GM21619 (cell line): ENCODE results near the gene SYCP2L.
"Not testable (repeated sequence)": the region's sequence is repeated elsewhere in the genome, so short reads cannot be mapped to it uniquely, and the experiment has no call there.

ENCODE experiments used
- ATAC-seq: cut with Tn5 transposase; IDR thresholded peaks from one replicate; pipeline ENCODE4 v1.9.1; 2021; ENCODE audit not compliant: unreplicated experiment

Gene SYCP2L

GRCh38 chr6:10886691-10887502 lies at the start of gene SYCP2L:
Gene SYCP2L (plus strand): TSS chr6:10887052. CDS start chr6:10887127, 75 bp downstream.
- ATAC-seq, result peak; percentile 34

GRCh38 chr6:10837622-10837994 lies 49.2 kb upstream of the SYCP2L start:
- no peak for ATAC-seq

DNA sequence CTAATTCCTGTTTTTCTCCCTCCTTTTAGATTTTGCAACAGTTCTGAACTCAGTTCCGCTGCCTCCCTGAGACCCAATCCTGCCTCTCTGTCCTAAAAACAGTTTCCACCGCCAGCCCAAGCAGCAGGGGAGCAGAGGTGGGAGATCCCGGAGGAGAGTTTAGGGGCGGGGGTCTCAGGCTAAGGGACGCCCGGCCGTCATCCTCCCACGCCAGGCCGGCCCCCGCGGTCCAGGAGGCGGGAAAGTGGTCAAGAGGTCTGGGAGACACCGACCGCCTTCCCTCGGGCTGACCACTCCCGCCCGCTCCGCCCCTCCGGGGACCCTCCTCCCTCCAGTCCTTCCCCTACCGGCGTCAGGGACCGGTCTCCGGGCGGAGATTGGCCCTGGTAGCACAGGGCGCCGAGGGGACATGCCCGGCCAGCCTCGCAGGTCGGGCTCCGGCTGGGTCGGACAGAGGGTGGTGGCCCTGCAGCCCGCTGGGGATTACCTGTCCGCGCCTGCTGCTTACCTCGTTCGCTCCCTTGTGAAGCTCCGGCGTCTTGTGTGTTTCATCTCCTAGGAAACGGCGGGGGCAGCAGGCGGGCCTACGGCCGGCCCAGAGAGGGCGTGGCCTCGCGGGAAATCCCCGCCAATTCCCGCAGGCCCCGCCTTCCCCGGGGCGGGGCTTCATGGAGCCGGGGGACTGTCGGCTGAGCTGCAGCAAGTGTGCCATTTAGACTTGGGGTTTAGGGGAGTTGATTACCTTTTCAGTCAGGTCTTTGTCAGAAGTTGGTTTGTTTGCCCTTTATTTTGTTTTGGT lies 48.7 kb upstream of the SYCP2L start, which contains the start of gene MAK:
MAK (minus strand) TSS at position 545 of the 799 bp plus-strand sequence. CDS start 7,891 bp downstream, outside the sequence.
- ATAC-seq, result peak; percentile 66

GRCh38 chr6:10838794-10839333 lies 48.0 kb upstream of the SYCP2L start:
- ATAC-seq, result peak; percentile 69

- ATAC-seq, result no peak
These were observed 43.3 kb upstream of the SYCP2L start for GRCh38 chr6:10843554-10843953.

- no peak for ATAC-seq
These were observed 39.2 kb upstream of the SYCP2L start for GRCh38 chr6:10847684-10848083.

- no peak for ATAC-seq
These were observed 37.0 kb upstream of the SYCP2L start for GRCh38 chr6:10849901-10850300.

GRCh38 chr6:10850728-10851127 lies 36.1 kb upstream of the SYCP2L start:
- ATAC-seq, result no peak

- ATAC-seq, result no peak
These were observed 34.4 kb upstream of the SYCP2L start for GRCh38 chr6:10852361-10852960.

- not testable (repeated sequence) for ATAC-seq
These were observed 33.0 kb upstream of the SYCP2L start for GRCh38 chr6:10853849-10854300.

DNA sequence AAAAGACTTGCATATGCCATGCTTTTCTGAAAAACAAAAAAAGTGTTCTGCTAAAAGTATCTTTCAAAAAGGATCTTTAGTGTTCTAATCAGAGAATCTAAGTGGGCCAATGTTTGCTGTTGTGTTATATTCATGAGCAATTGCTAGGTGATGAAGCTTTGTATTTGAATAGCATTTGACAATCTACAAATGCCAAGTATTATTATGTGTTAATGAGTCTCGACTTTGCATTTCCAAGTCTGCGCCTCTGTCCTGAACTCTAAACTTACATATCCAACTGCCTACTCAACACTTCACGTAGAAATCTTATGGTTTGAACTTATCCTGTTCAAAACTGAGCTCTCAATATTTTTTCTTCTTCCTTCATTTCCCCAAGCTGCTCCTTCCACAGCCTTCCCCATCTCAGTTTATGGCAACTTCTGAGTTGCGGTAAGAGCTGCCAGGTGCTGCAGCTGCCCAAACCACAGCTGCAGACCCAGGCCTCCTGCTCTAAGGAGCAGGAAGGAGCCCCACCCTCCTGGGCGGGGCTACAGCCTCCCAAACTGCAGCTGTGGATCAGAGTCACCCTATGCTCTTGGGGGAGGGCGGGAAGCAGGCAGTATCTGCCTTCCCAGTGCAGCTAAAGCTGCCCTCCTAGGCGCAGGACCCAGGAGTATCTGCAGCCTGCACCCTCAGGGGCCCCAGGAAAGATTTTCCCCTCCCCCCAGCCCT lies 31.8 kb upstream of the SYCP2L start:
- no peak for ATAC-seq

GRCh38 chr6:10857259-10857658 lies 29.6 kb upstream of the SYCP2L start:
- no peak for ATAC-seq

DNA sequence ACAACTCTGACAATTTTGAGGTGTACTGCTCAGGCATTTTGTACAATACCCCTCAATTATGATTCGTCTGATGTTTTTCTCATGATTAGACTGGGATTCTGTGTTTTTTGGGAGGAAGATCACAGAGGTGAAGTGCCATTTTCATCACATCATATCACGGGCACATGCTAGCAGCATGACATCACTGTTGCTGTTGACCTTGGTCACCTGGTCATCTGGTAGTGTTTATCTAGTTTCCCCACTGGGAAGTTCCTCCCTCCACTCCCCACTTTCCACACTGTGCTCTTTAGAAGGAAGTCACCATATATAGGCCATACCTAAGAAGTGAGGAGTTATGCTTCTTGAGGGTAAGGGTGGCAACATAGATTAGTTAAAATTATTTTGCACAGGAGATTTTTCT lies 25.8 kb upstream of the SYCP2L start:
- ATAC-seq, result no peak

GRCh38 chr6:10862361-10862760 lies 24.5 kb upstream of the SYCP2L start:
- no peak for ATAC-seq

DNA sequence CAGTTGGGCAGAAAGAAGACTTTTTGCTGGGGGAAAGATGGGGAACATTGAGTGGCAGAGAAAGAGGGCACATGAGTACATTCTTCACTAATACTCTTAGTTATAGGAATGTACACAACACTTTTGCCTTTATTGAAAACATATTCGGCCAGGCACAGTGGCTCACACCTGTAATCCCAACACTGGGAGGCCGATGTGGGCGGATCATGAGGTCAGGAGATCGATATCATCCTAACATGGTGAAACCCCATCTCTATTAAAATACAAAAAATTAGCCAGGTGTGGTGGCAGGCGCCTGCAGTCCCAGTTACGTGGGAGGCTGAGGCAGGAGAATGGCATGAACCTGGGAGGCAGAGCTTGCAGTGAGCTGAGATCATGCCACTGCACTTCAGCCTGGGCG lies 23.8 kb upstream of the SYCP2L start:
- ATAC-seq, result not testable (repeated sequence)

- not testable (repeated sequence) for ATAC-seq
These were observed 20.1 kb upstream of the SYCP2L start for GRCh38 chr6:10866709-10867108.

DNA sequence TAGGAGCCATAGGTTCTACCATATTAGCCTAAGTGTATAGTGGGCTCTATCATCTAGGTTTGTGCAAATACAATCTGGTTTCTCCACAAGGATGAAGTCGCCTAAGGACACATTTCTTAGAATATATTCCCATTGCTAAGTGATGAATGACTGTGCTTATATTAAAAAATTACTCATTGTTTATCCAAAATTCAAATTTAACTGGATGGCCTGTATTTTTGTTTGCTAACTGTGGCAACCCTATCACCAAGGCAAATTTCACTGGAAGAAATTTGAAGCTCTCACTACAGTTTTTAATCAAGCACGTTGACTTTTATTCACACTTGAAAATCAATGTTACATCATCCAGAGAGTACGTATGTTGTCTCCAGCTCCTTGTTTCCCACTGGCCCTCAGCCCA lies 18.9 kb upstream of the SYCP2L start:
- no peak for ATAC-seq

- no peak for ATAC-seq
These were observed 13.5 kb upstream of the SYCP2L start for GRCh38 chr6:10873374-10873773.

DNA sequence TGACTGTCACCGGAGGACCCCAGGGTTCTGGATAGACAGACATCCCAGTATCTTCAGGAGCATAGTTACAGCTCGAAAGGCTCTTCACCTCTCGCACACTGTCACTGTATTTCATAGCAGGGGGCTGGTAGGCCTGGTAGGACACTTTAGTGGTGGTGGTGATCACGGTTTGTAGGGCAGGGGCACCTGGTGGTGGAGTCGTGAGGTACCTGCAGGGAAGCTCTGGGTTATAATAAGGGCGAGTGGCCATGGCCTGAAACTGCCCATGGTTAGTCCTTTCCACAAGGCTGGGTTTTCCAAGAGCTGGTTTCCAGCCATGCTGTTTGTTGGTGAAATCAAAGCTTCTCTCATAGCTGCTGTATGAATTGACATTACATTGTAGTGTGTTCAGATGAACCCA lies 12.6 kb upstream of the SYCP2L start:
- ATAC-seq, result no peak

- no peak for ATAC-seq
These were observed 11.8 kb upstream of the SYCP2L start for GRCh38 chr6:10875026-10875425.

GRCh38 chr6:10877012-10877411 lies 9.8 kb upstream of the SYCP2L start:
- ATAC-seq, result no peak
